Adipocyte (in vitro differentiated cells): Measurements from ENCODE around the gene PRR3.

Experiments used
- DNase-seq: peaks from one replicate; pipeline ENCODE4 v3.0.0-alpha.2; 2015; ENCODE audit warnings: low read depth
- H3K27me3 ChIP-seq: replicated peaks from 2 replicates; pipeline ENCODE4 v1.7.0; 2013; ENCODE audit warnings: mild to moderate bottlenecking, low read length, moderate library complexity; ENCODE audit not compliant: control insufficient read depth, insufficient read depth
- H3K36me3 ChIP-seq: 2 replicates; pipeline ENCODE4 v1.7.0; 2013; ENCODE audit warnings: low read length, mild to moderate bottlenecking, moderate library complexity; ENCODE audit not compliant: control insufficient read depth, insufficient read depth, severe bottlenecking
- H3K4me1 ChIP-seq: 2 replicates; pipeline ENCODE4 v1.7.0; 2013; ENCODE audit warnings: mild to moderate bottlenecking, low read length, moderate library complexity; ENCODE audit not compliant: control insufficient read depth, insufficient read depth
- H3K4me3 ChIP-seq: 2 replicates; pipeline ENCODE4 v1.7.0; 2013; ENCODE audit warnings: mild to moderate bottlenecking, low read length, moderate library complexity
- H3K9ac ChIP-seq: 2 replicates; pipeline ENCODE4 v1.7.0; 2013; ENCODE audit warnings: mild to moderate bottlenecking, low read length, moderate library complexity
- H3K9me3 ChIP-seq: 2 replicates; pipeline ENCODE4 v1.7.0; 2013; ENCODE audit warnings: mild to moderate bottlenecking, low read length, moderate library complexity; ENCODE audit not compliant: control insufficient read depth

PRR3 gene

DNA sequence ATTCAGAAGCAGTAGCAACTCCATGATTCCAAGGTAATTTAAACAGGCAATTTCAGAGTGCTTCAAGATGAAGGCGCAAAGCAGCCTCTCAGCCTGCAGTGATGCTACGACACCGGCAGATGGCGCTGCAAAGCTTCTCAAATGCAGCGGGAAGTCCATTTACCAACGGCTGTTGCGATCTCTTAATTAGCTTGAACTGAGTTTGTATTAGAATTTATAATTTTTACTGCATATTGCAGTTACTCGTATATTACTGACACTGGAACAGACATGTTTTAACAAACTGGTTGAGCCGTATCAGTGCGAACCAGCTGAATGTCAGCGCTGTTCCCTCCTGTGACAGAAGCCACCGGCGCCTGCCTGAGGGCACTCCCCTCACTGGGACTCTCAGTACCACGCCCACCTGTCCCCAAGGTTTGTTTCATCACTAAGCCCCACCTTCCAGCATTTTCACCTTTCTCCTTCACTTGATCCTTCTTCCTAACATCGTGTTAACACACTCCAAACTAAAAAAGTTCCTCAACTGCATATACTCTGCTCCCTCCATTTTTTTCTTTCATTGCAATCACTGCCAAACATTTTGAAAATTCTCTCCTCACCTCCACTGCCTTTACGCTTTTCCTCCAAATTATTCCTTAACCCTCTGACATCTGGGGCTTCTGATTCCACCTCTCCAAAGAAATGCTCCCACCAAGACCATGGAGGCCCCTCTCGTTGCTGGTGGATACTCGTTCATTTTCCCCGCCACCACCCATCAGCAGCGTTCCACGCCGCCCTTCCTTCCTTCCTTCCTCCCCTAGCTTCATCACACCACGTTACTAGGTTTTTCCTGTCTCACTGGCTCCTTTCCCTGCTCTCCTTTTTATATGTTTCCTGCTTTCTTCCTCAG lies 15.3 kb upstream of the PRR3 start:
- no peaks in the 10 kb centered on the region for H3K27me3 ChIP-seq
- DNase-seq, result peak; percentile 93

DNA sequence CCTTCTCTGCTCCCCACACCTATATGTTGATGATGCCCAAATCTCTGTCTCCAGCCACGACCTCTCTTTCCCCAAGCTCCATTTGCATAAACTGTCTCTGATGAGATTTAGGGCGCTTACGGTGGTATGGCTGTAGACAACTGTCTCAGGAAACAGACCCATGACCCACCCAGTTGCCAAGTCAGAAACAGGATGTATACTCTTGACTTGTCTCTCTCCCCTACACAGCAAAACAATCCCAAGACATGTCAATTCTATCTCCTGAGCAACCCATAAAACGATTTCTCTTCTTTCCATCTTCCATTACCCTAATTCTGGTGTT lies 14.7 kb upstream of the PRR3 start:
- Histone ChIP-seq H3K9ac (no peak overlapping the region), H3K27me3 (no peaks in the 10 kb centered on the region)

More for the DNA sequence above, 15.3 kb upstream of the PRR3 start:
- Histone ChIP-seq H3K9ac (peak overlapping the region; percentile 5), H3K4me1 (peaks cover 3% of the 10 kb centered on the region), H3K36me3 (peaks cover 17% of the 10 kb centered on the region), H3K9me3 (no peaks in the 10 kb centered on the region), H3K4me3 (peak overlapping the region; percentile 72)

DNA sequence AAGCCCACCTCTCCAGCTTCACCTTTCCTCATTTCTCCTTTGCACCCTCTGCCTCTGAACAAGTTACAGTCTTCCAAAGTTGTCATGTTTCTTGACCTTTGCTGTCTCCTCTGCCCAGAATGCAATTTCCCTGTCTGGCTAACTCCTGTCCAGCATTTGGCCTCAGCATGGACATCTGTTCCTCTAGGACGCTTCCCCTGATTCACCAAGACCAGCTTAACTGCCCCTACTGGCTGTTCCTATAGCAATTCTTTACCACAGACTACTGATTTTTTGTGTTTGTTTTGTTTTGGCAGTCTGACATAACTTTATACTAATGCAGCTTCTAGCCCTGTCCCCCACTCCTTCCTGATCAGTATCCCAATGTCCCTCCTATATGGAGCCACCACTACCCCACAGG lies 14.2 kb upstream of the PRR3 start:
- peaks cover 3% of the 10 kb centered on the region for H3K4me1 ChIP-seq

More for the DNA sequence above, 14.7 kb upstream of the PRR3 start:
- Histone ChIP-seq H3K9me3 (no peaks in the 10 kb centered on the region), H3K4me1 (peaks cover 3% of the 10 kb centered on the region), H3K36me3 (peaks cover 23% of the 10 kb centered on the region), H3K4me3 (no peak overlapping the region)
- no peak for DNase-seq

DNA sequence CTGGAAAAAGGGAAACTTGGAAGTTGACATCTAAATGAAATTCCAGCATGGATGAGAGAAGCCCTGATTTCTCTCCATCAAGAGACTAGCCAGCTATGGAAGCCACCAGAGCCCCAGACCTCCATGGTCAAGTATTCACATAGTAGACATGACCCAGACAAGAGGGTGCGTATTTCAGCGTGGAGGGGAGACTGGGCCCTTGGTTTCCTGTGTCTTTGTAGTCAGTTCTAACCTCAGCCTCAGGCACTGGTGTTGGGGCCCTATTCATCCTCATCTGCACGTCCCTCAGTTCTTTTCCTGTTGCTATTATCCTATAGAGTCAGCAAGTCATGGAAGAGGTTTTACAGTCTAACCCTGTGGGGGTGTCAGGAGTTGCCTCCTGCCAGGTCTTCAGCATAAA lies 13.3 kb upstream of the PRR3 start:
- Histone ChIP-seq H3K9ac (no peak overlapping the region), H3K4me1 (peaks cover 12% of the 10 kb centered on the region), H3K27me3 (no peaks in the 10 kb centered on the region), H3K36me3 (peaks cover 25% of the 10 kb centered on the region), H3K4me3 (no peak overlapping the region), H3K9me3 (no peaks in the 10 kb centered on the region)
- DNase-seq, result no peak

More for the DNA sequence above, 14.2 kb upstream of the PRR3 start:
- H3K4me3 ChIP-seq, result no peak overlapping the region
- DNase-seq, result no peak
- no peak overlapping the region for H3K9ac ChIP-seq
- H3K36me3 ChIP-seq, result peaks cover 25% of the 10 kb centered on the region
- no peaks in the 10 kb centered on the region for H3K27me3 ChIP-seq
- H3K9me3 ChIP-seq, result no peaks in the 10 kb centered on the region

DNA sequence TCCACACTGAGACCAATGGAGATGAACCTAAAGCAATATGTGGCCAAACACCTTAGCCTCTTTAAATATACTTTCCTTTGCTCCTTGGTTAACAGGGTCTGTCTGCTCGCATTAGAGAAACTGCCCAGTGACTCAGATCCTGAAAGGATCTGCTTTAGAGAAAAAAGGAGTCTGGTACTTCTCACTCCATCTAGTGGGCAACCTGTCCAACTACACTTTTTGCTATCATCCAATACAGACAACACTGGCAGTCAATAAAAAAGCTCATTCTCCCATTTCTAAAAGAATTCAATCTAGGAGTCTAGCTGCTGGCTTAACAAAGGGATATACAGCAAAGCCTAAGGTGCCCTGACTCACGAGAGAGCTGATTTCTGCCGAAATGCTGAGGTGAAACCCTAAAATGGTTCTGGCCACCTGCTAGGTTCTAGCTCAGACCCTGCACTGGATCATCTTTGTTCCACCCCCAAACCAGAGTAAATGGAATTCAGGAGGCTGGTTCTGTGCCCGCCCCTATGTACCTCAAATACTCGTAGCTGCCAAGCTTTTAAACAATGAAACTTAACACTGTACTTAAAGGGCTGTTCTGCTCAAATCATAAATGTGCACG lies 12.3 kb upstream of the PRR3 start:
- no peaks in the 10 kb centered on the region for H3K27me3 ChIP-seq
- no peaks in the 10 kb centered on the region for H3K9me3 ChIP-seq
- no peak overlapping the region for H3K9ac ChIP-seq
- no peak overlapping the region for H3K4me3 ChIP-seq
- peaks cover 15% of the 10 kb centered on the region for H3K4me1 ChIP-seq
- H3K36me3 ChIP-seq, result peaks cover 25% of the 10 kb centered on the region
- peak; percentile 91 for DNase-seq

DNA sequence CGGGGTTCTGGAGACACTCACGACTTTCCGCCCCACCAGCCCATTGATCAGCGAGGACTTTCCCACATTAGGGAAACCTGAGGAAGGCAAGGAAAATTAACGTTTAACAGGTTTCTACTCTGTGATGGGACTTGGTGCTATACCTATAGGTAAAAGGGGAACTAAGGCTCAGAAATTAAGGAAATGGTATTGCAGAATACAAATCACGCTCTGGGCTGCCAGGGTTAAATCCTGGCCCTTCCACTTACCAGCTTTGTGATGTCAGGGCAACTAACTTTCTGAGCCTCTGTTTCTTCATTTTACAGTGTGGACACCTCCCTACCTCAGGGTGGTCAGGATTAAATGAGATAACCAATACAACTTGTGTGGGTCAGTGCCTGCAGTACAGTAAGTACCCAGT lies 9.6 kb upstream of the PRR3 start:
- H3K36me3 ChIP-seq, result peaks cover 44% of the 10 kb centered on the region

DNA sequence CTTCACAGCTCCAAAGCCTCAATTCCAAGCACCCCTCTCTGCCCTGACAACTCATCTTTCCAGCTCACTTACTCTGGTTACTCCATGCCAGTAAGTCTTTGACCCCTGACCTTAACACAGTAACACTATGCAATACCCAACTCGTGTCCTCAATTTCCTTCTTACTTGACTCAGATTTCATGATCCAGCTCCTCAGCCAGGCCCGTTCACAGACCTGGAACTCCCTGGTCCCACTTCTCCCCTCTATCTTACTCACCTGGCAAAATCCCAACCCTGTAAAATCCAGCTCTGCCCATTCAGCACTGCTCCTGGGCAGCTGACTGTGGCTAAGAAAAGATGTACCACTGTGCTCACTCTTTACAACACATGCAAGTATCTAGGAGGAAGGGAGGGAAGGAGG lies 8.7 kb upstream of the PRR3 start:
- Histone ChIP-seq H3K9me3 (no peaks in the 10 kb centered on the region), H3K9ac (peak overlapping the region; percentile 1), H3K27me3 (no peaks in the 10 kb centered on the region), H3K36me3 (peaks cover 52% of the 10 kb centered on the region), H3K4me1 (peaks cover 15% of the 10 kb centered on the region), H3K4me3 (no peak overlapping the region)
- peak; percentile 3 for DNase-seq

More for the DNA sequence above, 9.6 kb upstream of the PRR3 start:
- no peak overlapping the region for H3K9ac ChIP-seq
- H3K27me3 ChIP-seq, result no peaks in the 10 kb centered on the region
- no peaks in the 10 kb centered on the region for H3K9me3 ChIP-seq
- H3K4me1 ChIP-seq, result peaks cover 15% of the 10 kb centered on the region
- no peak for DNase-seq
- no peak overlapping the region for H3K4me3 ChIP-seq

DNA sequence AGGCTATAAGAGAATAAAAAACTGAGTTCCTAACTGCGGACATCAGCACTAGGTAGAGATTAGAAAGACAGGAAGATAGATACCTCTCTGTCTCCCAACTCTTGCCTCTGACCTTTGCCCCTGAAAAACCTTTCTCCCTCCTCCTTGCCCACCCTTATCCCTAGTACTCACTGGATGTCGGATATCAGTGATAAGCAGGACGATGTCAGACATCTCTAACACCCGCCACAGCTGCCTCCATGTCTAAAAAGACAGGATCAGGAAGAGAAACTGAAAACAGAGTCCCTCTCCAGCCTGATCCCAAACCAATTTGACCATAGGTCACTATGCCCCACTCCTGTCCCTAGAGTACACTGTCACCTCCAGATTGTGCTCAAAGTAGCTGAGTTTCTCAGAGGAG lies 2.7 kb upstream of the PRR3 start:
- peak overlapping the region; percentile 98 for H3K9ac ChIP-seq
- no peak for DNase-seq
- H3K4me3 ChIP-seq, result peak overlapping the region; percentile 100
- H3K9me3 ChIP-seq, result no peaks in the 10 kb centered on the region
- peaks cover 35% of the 10 kb centered on the region for H3K36me3 ChIP-seq
- H3K4me1 ChIP-seq, result peaks cover 24% of the 10 kb centered on the region
- H3K27me3 ChIP-seq, result no peaks in the 10 kb centered on the region

DNA sequence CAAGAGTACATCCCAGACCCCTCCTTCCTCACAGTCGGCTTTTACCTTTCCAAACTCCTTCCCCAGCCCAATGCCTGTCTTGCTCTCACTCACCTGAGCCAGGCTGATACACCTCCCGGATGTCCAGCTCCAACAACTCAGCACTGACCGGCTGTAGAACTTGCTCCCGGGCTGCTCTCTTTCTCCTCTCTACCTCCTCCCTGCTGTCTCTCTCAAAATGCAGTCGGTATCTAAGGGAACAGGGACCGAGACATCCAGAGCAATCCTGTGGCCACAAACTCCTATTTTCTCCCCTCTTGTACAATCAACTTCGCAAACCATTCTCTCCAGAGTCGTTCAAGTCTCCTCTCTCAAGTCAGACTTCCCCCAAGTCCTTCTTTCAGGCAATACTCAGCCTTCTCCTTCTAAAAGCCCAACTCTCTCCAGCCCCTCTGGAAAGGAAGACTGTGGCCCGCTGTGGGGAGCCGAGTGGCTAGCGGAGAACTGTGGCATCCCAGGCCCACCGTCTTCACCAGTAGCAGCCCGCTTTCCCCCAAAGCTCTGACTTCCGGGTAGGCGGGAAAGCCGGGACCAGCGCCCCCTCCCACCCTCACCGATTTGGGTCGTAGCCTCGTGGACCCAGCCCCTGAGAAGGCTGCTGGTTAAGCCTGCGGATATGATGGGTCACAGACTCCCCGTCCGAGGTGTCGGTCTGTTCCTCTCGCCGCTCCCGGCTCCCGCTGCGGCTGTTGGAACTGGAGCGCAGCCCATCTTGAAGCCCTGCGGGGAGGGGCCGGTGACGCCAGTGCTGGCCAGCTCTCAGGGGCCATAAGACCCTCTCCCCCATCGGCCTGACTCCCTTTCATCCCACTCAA lies 1.9 kb upstream of the PRR3 start:
- Histone ChIP-seq H3K9ac (peak overlapping the region; percentile 98), H3K4me3 (peak overlapping the region; percentile 100), H3K4me1 (peaks cover 24% of the 10 kb centered on the region), H3K27me3 (no peaks in the 10 kb centered on the region), H3K36me3 (peaks cover 35% of the 10 kb centered on the region), H3K9me3 (no peaks in the 10 kb centered on the region)
- DNase-seq, result peak; percentile 78

DNA sequence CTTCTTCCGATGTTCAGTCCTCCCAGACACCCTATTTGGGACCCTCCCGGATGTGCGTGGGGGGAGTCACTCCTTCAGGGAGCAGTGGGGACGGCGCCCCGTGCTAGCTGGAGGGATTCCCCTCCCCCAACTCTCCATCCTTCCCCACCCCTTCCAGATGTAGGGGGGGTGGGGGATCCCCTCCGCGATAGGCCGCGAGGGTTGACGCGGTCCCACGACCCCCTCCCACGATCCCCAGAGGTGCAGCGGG lies 1.4 kb upstream of the PRR3 start:
- peak overlapping the region; percentile 100 for H3K4me3 ChIP-seq
- H3K9ac ChIP-seq, result peak overlapping the region; percentile 98
- no peak for DNase-seq
- no peaks in the 10 kb centered on the region for H3K27me3 ChIP-seq
- peaks cover 24% of the 10 kb centered on the region for H3K4me1 ChIP-seq
- peaks cover 33% of the 10 kb centered on the region for H3K36me3 ChIP-seq
- no peaks in the 10 kb centered on the region for H3K9me3 ChIP-seq
